ENCODE data around the gene ADCY7. TPM values are rescaled to one million over a fixed set of nuclear protein-coding genes. Genes with fewer than 3 reads are reported as not detected.

Gene ADCY7
- total RNA-seq, 1 experiment from 2014 or later = 1.0 TPM

DNA sequence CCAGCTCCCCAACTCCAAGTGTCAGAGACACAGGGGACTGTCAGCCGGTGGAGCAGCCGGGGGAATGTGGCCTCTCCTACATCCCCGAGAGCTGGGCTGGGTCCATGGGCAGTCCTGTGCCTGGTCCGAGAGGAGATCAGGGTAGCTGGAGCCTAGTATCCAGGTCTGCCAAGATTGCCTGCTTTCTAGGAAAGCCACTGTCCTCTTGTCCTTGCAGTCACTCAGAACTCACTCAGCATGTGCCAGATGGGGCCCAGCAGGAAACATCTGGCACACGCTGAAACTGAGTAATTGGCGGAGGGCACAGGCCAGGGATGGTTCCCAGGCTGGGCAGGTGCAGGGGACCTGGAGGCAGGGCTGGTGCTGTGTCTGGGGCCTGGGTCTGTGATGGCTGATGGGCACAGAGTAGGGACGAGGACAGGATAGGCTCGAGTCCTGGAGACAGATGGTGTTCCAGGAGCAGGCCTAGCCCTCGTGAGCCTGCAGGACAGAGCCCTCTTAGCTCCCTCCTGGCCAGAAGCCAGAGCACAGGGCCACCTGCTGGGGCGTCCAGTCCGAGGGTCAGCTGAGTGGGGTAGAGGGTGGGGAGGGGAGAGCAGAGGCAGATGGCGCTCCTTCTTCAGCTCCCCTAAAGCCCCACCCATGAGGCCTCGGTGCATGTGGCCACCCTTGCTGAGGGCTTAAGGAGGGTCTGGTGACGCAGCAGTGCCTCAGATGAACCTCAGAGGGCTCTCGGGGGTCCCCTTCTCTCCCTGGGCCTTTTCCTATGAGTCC, 31.1 kb downstream of the ADCY7 start:
- DNase-seq (ENCODE audit: low spot score) = no peak

DNA sequence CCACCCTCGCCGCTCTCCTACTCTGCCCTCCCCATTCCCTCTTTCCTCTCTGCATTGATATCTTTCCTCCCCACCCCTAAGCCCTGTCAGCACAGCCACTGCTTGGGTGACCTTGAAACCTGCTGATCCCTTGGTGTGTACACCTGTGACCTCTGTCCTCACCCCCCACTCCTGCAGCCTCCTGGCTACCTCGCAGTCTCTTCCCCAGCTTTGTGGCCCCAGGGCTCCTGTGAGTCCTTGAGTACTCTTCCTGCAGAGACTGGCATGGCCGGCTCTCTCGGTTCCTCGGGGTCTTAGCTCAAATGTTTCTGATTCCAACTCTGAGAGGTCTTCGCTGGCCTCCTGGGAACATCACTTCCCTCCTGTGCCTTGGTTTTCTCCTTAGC, 31.7 kb downstream of the ADCY7 start:
- DNase-seq (ENCODE audit: low spot score) = no peak

DNA sequence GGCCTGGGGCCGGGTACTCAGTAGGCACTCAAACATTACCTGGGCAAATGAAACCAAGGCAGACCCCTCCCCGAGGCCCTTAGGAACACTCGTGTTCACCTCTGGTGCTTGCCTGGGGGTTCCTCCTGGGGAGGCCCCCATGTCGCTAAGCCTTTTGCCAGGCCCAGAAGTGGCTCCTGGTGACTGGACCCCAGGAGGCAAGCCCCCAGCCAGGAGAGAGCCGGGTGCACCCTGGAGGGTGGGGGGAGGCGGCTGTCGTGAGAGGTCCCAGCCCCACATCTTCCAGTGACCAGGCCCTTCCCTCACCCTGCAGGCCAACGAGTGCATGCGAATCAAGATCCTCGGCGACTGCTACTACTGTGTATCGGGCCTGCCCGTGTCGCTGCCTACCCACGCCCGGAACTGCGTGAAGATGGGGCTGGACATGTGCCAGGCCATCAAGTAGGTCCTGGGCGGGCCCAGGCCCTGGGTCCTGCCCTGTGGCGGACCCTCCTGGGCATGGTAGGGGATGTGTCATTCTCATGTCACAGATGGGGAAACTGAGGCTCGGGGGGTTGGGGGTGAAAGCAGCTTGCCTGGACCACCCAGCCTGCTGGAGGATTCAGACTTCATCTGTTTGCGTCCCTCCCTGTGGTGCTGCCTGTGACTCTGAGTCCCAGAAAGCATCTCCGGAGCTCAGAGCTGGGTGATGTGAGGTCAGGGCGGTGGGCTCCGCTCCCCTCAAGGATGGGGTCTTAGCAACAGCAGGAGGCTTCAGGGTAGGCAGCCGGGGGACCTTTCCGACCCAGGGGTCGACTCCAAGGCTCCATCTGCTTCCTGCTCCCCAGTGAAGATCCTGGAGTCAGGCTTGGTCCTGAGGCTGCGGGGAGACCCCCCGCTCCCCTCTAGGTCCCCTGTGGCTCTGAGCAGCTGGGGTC, 32.5 kb downstream of the ADCY7 start:
- DNase-seq (ENCODE audit: low spot score) = no peak

DNA sequence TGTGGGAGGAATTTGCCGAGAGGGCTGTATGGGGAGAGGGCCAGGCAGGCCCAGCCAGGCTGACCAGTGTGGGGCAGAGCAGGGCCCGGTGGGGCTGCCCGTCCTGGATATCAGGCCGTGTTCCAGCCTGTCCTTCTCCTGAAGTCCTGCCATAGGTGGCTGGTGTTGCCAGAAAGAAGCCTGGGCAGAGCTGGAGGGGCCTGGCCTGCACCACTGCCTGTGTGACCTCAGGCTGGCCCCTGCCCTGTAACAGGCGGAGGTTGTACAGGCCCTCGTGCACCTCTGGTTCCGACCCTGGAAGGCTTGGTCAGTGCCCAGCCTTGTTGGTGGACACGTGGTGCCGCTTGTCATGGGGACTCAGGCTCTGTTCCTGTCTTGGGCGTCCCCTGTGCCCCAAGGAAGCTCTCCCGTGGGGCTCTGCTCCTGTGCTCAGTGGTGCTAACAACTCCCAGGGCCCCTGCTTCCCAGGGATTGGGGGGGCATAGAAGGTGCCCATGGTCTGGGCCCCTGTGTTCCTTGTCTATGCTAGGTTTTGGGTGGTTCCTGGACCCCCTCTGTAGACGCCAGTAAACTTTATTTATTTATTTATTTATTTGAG, 33.3 kb downstream of the ADCY7 start:
- DNase-seq (ENCODE audit: low spot score) = no peak

DNA sequence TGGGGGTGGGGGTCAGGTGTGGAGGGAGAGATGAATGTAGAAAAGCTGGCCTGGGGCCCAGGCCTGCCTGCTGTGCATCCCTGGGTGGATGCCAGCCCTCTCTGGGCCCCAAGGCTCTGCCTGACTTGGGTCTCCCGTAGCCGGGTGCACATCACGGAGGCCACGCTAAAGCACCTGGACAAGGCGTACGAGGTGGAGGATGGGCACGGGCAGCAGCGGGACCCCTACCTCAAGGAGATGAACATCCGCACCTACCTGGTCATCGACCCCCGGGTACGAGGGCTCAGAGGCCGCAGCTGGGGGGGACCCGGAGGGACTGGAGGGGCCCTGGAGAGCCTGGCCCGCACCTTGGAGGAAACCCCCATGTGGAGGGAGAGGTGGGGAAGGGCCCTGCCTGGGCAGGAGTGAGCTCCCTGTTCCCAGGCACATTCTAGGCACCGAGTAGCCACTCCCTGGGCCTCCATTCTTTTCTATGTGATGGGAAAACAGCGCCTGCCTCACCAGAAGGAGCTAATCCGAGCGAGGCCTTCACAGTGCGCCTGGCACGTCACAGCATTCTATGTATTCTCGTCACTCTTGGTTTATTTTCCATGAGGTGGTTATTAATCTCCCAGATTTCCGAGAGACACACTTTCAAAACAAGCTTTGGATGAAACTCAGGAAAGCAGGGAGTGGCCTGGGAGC, 34.7 kb downstream of the ADCY7 start:
- no peak for DNase-seq (ENCODE audit: low spot score)

DNA sequence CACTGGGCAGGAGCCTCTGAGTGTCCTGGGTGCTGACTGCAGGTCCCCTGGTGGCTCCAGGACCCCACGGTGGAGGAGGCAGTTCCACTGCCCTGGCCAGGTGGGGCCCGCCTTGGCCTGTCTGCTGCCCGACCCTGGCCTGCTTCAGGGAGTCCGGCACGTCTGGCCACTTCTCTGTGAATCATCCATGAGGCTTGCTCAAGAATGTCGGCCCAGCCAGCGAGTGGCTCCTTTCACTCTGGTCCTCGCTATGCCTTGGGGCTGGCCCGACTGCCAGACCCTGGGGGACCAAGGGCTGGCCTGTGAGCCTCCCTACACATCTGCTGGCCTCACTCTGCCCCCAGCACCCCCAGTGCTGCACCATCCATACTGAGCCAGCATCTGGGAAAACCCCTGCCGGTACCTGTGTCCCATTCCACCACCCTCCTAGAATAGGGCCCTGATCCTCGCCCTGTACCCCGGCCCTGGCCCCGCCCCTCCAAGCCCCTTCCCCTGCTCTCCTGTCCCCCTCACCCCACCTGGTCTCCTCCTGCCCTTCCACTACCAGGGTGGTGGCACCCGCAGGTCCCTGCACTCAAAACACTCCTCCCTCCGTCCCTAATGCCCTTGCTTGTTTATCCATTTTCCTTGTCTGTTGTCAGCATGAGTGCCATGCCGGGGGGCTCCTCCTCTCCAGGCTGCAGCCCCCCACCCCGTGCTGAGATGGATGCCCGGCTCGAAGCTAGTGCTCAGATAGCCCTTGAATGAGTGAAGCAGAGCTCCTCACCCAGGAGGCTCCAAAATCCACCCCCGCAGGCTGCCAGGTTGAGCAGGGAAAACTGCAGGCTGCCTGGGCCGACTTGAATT, 35.5 kb downstream of the ADCY7 start:
- DNase-seq (ENCODE audit: low spot score) = no peak

DNA sequence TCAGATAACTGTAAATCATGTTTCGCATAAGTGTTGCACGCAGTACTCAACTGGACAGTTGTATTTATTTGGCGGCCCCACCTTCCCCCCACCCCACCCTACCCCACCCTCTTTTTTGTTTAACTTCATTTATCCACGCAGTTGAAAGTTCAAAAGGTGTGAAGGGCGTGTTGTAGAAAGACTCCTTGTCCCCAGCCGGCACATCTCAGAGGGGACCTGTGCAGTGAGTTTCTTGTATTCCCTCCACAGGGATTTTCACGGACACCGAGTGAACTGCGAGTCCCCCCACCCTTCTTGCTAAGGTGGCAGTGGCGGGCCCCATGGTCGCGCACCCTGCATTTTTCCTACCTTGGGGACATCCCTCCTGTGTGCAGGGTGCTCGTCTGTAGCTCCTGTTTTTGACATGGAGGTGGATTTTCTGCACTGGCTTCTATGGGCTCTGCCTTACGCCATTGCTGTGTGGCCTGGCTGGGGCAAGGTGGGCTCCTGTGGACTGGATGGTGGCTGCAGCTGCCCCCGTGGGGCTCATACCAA, 36.2 kb downstream of the ADCY7 start:
- no peak for DNase-seq (ENCODE audit: low spot score)

DNA sequence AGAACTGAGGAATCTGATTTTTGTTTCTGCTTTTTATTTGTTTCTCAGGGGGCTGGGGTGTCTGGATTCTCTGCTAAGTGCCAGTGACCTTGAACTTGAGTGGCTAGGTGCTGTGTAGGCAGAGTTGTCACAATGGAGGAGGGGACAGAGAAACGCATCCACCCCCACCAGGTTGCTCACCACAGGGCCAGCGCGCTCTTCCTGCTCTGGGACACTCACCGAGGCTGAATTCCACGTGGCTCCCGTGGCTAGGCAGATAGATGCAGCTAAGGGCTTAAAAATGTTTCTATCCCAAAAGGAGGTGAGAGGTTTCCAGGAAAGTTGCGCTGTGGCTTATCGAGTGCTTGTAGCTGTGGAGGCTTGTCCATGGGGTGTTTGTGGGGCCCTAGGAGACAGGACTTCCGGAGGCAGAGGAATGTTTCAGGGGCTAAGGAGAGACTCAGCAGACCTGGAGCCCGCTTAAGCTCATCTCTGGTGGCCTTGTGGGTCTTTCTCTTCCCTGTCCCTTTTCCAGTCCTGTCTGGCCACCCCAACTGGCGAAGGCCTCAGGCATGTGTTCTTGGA, 36.8 kb downstream of the ADCY7 start:
- DNase-seq (ENCODE audit: low spot score) = no peak

DNA sequence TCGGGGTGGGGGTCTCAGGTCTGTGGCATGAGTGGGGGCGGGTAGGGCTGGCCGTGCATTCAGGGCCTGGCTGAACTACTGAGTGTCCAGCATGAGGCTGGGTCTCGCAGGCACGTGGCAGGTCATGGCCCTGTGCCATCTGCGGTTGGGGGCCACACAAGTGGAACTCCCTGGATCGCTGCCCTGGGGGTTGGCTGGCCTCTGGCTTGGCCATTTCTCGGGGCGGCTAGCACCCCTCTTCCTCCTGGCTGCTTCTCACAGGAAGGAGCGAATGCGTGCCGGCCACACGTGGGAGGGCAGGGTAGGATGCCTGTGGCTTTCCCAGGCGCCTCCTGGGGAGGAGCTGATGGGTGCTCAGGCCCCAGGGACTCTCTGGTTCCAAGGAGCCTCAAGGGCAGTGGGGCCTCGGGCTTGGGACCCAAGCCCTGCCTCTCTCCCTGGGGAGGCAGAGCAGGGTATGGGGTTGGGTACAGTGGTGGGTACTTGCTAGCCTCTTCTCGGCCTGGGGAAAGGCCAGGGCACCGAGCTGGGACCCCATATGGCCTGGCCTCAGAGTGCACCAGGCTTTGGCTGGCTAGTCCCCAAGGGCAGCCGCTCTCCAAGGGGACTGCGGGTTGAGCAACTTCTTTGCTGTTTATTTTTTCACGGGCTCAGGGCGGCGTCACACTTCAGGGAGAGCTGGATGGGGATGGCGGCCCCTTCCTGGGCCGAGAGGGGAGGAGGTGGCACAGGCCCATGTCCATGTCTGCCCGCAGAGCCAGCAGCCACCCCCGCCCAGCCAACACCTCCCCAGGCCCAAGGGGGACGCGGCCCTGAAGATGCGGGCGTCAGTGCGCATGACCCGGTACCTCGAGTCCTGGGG, 37.5 kb downstream of the ADCY7 start:
- DNase-seq (ENCODE audit: low spot score) = no peak

DNA sequence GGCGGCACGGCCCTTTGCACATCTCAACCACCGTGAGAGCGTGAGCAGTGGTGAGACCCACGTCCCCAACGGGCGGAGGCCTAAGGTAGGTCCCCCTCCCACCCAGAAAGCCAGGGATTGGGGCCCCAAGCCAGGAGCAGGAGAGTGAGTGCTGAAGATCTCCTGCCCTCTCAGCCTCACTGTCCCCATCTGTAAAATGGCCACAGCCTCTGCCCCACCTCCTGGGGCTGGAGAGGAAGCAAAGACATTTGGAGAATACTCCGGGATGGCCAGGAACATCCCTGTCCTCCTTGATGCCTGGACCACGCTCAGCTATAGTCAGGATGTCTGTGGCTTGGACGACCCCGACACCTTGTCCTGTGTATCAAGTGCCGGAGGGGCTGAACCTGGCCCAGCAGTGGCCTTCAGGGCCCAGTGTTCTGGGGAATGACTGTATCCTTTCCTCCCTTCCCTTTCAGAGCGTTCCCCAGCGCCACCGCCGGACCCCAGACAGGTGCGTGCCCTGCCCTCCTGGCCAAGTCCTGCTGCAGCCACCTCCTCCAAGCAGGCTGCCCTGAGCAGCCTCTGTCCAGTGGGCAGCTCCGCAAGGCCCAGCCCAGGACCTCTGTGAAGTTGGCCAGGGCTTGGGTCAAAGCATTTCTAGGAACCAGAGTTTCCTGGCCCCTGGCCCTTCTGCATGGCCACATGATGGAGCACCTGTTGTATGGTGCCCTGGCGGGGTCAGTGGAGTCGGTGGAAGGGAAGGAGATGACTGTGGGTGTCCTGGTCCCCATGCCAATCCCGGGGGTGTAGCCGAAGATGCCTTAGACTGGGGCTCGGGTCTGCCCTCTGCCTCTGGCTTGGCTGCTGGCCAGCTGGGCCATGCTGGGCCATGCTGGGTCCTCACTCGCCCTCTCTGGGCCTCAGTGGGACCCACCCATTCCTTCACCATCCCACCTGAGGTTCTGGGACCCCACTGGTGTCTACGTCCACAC, 38.4 kb downstream of the ADCY7 start:
- no peak for DNase-seq (ENCODE audit: low spot score)

DNA sequence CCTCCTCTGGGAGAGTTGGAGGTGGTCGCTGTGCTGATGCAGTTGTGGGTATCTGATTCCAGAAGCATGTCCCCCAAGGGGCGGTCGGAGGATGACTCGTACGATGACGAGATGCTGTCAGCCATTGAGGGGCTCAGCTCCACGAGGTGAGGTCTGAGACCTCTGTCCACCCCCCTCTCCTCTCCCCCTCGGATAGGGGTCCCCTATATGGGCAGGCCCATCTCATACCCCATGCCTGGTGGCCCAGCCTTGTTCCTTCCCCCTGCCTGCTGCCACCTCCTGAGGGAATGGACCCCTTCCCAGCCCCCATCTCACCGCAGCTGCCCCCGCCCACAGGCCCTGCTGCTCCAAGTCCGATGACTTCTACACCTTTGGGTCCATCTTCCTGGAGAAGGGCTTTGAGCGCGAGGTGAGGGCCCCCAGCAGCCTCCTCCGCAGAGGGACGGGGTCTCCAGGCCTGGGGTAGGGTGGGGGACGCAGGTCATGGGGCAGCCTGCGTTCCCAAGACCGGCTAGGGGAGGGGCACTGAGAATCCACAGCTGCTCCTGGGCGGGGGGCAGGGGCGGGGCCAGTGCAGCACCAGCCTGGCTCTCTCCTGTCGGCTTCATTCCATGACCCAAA, 39.2 kb downstream of the ADCY7 start:
- no peak for DNase-seq (ENCODE audit: low spot score)

DNA sequence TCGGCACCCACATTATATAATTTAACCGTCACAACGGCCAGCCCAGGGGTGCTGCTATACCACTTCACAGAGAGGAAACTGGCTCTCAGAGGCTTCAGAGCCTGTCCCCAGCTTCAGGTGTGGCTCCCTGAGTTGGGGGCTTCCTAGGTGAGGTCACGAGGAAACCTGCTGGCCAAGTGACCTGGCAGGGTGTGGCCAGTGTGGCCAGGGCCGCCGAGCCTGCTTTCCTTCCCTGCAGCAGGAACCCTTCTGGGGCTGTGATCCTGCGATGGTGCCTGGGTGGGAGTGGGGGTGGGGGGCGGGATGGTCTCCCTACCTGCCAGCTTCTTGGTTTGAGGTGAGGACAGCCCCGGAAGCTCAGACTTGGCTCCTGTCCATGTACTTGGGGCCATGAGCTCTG, 39.9 kb downstream of the ADCY7 start:
- DNase-seq (ENCODE audit: low spot score) = no peak

DNA sequence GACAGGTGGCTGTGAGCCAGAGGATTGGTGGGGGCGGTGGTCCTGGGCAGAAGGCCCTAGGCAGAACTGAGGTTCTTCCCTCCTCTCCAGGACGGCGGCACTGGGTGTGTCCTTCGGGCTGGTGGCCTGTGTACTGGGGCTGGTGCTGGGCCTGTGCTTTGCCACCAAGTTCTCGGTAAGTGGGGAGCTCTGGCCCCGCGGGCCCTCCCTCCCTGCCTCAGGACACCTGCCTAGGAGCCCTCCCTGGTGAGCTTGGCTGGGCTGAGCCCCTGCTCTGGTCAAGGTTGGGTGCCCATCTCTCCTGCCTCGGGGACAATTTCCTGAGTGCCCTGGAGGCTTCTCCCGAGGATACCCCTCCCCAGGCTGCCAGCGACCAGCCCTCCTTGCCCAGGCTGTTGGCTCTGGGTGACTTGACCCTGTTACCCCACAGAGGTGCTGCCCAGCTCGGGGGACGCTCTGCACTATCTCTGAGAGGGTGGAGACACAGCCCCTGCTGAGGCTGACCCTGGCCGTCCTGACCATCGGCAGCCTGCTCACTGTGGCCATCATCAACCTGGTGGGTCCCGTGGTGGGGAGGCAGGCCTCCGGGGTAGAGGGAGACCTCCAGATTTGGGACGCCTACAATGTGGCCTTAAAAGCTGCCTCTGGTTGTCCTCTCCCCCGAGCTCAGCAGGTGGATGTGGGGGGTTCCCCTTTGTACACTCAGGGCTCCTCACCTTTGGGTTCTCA, 42.0 kb downstream of the ADCY7 start:
- DNase-seq (ENCODE audit: low spot score) = no peak

DNA sequence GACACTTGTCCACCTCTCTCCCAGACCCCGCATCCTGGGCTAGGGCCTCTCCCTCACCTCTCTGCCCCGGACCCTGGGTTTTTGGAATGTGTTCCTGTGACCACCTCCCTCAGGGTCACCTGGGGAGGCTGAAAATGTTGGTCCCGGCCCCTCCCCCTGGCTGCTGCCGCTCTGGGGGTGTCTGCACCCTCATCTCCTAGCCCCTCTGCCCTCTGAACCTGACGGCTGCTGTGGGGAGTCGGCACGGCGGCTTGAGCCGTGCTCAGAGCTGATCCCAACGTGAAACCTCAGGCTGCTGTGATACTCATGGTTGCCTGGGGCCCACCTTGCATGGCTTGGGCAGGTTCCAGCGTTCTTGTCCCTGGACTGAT, 42.8 kb downstream of the ADCY7 start:
- no peak for DNase-seq (ENCODE audit: low spot score)

DNA sequence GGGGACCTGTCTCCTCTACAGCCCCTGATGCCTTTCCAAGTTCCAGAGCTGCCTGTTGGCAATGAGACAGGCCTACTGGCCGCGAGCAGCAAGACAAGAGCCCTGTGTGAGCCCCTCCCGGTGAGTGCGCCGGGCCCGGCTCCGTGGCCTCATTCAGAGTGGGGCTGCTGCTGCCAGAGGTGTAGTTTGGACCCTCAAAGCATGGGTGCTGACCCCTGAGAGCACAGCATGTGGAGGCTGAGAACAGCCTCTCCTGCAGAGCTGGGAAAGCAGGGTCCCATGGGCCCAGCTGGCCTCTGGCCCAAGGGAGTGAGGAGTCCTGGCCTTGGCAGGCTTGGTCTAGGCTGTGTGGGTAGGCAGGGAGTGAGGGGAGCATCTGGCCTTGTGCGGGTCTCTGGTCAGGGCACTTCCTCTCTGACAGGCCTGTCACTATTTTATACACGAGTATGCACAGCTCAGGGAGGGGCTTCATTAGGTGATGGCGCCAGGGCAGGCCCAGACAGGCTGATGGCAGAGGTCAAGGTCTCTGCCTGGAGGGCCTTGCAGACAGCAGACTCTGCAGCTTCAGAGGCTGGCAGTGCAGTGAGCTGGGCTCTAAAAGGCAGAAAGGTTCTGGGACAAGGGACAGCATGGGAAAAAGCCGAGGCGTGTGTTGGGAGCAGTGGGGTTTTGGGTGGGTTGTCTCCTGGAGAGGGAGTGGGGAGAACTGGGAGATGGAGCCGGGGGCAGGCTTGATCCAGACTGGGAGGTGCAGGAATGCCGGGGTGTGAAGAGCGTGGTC, 43.4 kb downstream of the ADCY7 start:
- no peak for DNase-seq (ENCODE audit: low spot score)

All from HT-29 (cell line).